Activated CD4-positive, alpha-beta T cell treated with anti-CD3 and anti-CD28 coated beads, Interleukin-2, amount 50 U/mL, for 48 hours (primary cell): ENCODE results near the gene SLCO3A1.
A peak's percentile ranks its signal among the peaks of the same experiment; 100 is the strongest.

Source experiments
- DNase-seq, 2 experiments: peaks; one replicate each; pipeline ENCODE4 v3.0.0-alpha.2; 2020

SLCO3A1 gene

GRCh38 chr15:91885054-91885453 lies 31.5 kb downstream of the SLCO3A1 start:
- DNase-seq = no peak

GRCh38 chr15:91885714-91886270 lies 32.3 kb downstream of the SLCO3A1 start:
- peak in 1 of 2 experiments; percentile 13 for DNase-seq

GRCh38 chr15:91886878-91887277 lies 33.4 kb downstream of the SLCO3A1 start:
- DNase-seq = no peak

- no peak for DNase-seq
These were observed 33.8 kb downstream of the SLCO3A1 start for GRCh38 chr15:91887321-91887720.

- no peak for DNase-seq
These were observed 34.4 kb downstream of the SLCO3A1 start for GRCh38 chr15:91887921-91888373.

- DNase-seq = no peak
These were observed 35.8 kb downstream of the SLCO3A1 start for GRCh38 chr15:91889111-91889815.

- no peak for DNase-seq
These were observed 37.1 kb downstream of the SLCO3A1 start for GRCh38 chr15:91890614-91891013.

- no peak for DNase-seq
These were observed 37.6 kb downstream of the SLCO3A1 start for GRCh38 chr15:91891101-91891500.

GRCh38 chr15:91891788-91892345 lies 38.4 kb downstream of the SLCO3A1 start:
- DNase-seq = no peak

GRCh38 chr15:91892436-91892835 lies 38.9 kb downstream of the SLCO3A1 start:
- no peak for DNase-seq

- no peak for DNase-seq
These were observed 41.1 kb downstream of the SLCO3A1 start for GRCh38 chr15:91894606-91895005.

- DNase-seq = no peak
These were observed 41.5 kb downstream of the SLCO3A1 start for GRCh38 chr15:91895051-91895450.

GRCh38 chr15:91896341-91897055 lies 43.0 kb downstream of the SLCO3A1 start:
- DNase-seq = no peak

- DNase-seq = no peak
These were observed 44.3 kb downstream of the SLCO3A1 start for GRCh38 chr15:91897585-91898372.

GRCh38 chr15:91898843-91899242 lies 45.3 kb downstream of the SLCO3A1 start:
- no peak for DNase-seq

- DNase-seq = no peak
These were observed 51.4 kb downstream of the SLCO3A1 start for GRCh38 chr15:91904942-91905341.

- DNase-seq = no peak
These were observed 54.9 kb downstream of the SLCO3A1 start for GRCh38 chr15:91908391-91908790.

- DNase-seq = no peak
These were observed 55.6 kb downstream of the SLCO3A1 start for GRCh38 chr15:91909111-91909510.

GRCh38 chr15:91909574-91909973 lies 56.1 kb downstream of the SLCO3A1 start:
- DNase-seq = no peak

- DNase-seq = no peak
These were observed 58.3 kb downstream of the SLCO3A1 start for GRCh38 chr15:91911844-91912243.

GRCh38 chr15:91912336-91912735 lies 58.8 kb downstream of the SLCO3A1 start:
- no peak for DNase-seq

- DNase-seq = no peak
These were observed 60.1 kb downstream of the SLCO3A1 start for GRCh38 chr15:91913560-91913959.

- no peak for DNase-seq
These were observed 62.1 kb downstream of the SLCO3A1 start for GRCh38 chr15:91915576-91915975.
